GM19395 (cell line): ENCODE measurements around the gene TOGARAM2.

ENCODE experiments used
- ATAC-seq: cut with Tn5 transposase; IDR thresholded peaks from one replicate; pipeline ENCODE4 v1.9.1; 2021; ENCODE audit warnings: mild to moderate bottlenecking, moderate library complexity; ENCODE audit not compliant: unreplicated experiment

The TOGARAM2 gene

DNA sequence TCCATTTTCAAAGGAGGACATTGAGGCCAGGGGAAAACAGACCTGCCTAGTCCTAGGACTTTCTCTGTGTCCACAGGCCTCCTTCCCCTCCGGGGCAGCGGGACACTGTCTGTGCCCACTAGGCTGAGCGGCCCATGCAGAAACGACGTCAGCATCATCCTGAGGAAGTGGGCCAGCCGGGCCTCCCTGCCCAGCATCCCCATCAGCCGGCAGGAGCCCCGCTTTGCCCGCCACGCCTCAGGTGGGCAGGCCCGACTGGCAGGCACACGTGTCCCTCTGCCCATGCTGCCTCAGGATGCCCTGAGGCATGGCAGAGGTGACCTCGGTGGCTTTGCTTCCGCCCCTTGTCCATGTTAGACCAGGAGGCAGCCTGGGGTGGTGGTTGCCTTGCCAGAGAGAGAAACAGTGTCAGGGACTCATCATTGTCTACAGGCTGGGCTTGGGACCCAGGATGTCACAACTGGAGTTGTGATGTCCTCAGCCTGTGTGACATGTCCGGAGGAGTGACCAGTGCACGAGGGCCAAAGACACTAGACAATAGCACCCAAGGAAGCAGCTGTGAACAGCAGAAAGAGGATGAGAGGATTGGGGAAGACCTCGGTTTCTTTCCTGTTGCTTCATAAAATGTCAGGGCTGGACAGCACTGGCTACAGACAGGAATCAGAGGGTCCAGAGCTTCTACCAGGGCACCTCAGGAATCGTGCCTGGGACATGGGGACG lies 36.8 kb downstream of the TOGARAM2 start:
- ATAC-seq = no peak

DNA sequence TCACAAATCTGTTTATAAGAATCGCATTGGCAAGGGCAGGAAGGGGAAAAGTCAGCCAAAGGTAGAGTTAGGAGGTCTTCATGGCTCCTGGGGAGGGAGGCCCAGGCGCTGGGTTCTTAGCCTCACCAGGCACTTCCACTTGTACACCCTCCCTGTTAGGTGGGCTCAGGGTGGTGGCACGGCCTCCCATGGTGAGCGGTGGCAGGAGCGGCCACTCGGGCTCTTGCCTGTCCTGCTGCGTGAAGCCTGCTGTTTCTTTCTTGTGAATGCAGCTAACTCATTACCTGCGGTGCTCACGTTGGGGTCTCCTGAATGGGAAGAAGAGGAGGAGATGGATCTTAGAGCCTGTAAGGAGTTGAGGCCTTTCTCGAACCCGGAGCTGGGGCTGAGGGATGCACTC lies 40.8 kb downstream of the TOGARAM2 start:
- ATAC-seq = no peak

DNA sequence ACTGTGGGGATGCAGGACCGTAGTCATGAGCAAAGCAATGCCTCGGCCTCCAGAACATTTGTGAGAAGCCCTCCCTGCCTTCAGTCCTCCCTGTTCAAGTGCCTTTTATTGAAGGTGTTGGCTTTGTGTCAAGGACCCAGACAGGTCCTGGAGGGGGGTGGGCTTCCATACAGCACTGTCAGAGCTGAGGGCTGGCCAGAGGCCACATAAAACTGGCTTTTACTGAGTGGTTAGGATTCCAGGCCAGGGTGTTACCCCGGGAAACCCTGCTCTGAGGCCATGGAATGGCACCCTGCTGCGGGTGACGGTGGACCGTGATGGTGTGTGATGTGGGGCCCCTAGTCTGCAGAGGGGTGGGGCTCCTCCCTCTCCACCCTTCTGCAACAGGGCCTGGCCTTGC lies 41.6 kb downstream of the TOGARAM2 start:
- ATAC-seq = no peak

DNA sequence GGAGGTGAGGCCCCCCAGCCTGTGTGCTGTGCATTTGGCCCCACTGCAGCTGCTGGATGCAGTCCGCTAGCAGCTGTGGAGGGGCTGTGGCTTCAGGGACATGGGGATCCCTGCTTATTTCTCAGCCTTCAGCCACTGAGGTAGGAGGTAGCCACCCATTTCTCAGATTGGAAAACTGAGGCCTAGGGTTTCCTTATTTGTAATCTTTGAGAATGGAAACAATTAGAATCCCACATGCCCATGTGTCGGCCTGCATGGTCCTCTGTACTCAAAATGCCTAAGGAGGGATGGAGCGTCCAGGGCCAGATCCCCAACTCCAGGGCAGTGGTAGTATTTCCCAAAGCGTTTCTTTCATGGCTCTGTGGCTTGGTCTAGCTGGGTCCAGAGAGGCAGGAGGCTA lies 42.1 kb downstream of the TOGARAM2 start:
- ATAC-seq = no peak

DNA sequence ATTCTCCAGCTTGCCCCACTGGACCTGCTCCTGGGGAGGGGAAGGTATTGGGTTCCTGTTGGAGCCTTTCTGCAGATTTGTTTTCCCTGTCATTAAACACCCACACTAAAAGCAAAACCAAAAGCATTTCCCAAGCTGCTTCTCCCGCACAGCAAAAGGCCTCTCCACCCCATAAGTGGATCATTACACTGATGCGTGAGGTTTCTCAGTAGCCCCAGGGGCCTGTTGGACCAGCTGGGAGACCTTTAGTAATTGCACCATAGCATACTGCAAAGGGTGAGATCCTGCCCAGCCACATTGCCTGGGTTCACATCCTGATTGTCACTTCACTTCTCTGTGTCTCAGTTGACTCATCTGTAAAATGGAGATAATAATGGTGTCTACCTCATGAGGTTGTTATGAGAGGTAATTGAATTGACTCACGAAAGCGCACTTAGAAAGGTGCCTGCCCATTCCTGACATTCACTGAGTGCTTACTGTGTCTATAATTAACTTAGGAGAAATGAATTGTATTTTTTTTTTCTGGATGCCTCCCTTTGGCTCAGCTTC lies 43.9 kb downstream of the TOGARAM2 start:
- ATAC-seq = no peak

DNA sequence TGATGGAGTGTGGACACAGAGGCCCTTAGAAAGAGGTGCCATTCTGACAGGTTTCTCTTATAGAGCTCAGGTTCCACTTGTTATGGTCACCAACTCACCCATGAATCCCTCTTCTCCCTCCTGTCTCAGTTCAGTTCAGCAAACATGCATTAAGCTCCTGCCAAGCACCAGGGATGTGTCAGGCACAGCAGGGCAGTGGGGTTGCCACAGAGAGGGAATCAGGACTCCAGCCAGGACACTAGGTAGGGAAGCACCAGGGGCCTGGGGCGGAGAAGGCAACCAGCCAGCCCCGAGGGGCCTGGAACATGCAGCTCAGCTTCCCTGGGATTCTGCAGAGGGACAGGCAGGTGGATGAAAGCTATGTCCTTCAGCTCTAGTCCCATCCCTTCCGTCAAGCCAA lies 44.6 kb downstream of the TOGARAM2 start:
- ATAC-seq = no peak

DNA sequence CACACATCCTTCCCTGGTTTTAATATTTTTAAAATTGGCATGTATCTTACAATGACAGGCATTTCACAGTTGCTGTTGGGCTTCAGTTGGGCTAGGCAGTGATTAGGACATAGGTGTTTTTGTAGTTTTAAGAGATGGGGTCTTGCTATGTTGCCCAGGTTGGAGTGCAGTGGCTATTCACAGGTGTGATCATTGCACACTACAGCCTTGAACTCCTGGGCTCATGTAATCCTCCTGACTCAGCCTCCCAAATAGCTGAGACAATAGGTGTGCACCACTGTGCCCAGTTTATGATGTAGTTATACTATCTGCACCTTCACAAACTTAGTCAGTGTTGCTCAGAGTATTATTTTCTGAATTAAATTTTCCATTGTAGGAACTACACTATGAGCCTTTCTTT lies 49.9 kb downstream of the TOGARAM2 start:
- ATAC-seq = no peak

DNA sequence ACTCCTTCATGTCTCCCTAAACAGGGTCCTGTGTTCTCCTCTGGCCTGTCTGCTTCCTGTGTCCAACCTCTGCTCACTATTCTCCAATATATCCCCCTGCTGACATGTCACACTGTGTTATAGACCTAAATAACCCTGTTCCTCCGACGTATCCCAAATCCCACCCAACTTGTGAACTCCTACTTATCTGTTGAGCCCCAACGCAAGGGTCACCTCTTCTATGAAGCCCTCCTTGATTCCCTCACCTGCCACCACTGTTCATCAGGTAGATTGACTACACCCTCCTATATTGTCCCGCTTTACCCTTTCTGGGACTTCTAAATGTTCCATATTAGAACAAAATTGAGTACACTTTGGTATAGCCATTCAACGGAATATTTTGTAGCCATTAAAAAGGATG lies 51.1 kb downstream of the TOGARAM2 start:
- no peak for ATAC-seq

DNA sequence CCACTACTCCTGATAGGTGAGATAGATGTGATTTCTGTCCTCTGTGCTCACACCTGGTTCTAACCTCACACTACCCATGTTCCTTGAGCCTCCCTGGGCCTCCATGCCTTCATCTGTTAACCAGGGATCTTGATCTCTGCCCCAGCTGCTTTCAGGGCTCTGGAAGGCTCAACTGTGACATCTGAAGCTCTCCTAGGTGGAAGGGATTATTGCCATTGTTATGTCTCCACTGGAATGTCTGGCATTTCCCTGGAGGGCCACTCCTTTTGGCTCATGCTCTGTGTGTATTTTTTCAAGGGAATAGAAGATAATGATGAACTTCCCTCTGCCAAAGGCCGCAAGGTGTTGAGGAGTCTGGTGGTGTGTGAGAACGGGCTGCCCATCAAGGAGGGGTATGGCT lies 52.1 kb downstream of the TOGARAM2 start:
- no peak for ATAC-seq

DNA sequence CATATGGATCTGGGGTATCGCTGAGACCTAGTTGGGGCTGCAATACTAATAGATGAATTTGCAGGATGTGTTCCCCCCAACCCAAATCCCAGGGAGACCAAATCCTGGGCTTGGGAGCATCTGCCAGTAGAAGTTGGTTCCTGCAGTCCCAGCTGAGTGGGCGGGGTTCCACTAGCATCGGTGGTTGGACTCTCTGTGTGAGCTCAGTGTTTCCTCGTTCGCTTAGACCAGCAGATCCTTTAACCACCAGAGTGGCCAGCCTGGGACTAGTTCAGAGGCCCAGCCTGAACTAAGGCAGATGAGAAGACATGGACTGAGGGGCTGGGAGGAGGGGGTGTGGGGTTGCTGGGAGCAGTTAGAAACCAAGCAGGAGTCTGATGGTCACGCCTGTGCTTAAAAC lies 52.6 kb downstream of the TOGARAM2 start:
- ATAC-seq = no peak

DNA sequence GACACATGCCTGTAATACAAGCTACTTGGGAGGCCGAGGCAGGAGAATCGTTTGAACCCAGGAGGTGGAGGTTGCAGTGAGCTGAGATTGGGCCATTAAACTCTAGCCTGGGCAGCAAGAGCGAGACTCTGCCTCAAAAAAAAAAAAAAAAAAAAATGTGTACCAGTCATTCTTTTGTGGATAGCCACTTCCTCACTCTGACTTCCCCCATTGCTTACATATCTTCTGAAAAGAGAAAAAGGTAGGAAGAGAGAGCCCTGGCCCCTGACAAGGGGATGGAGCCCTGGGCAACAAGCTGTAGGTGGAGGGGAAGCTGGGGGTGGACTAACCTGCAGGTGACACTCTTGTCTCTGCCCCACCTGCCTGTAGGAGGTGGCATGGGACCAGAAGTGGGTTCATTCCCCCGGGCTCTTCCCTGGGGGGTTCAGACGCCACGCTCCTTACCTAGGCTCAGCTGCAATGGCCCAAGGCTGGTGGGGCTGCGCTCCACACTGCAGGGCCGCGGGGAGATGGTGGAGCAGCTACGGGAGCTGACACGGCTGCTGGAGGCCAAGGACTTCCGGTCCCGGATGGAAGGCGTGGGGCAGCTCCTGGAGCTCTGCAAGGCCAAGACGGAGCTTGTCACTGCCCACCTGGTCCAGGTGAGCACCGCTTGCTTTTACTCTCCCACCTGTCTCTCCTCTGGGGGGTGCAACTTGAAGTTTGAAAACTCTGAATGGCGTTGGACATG lies 54.1 kb downstream of the TOGARAM2 start:
- no peak for ATAC-seq

DNA sequence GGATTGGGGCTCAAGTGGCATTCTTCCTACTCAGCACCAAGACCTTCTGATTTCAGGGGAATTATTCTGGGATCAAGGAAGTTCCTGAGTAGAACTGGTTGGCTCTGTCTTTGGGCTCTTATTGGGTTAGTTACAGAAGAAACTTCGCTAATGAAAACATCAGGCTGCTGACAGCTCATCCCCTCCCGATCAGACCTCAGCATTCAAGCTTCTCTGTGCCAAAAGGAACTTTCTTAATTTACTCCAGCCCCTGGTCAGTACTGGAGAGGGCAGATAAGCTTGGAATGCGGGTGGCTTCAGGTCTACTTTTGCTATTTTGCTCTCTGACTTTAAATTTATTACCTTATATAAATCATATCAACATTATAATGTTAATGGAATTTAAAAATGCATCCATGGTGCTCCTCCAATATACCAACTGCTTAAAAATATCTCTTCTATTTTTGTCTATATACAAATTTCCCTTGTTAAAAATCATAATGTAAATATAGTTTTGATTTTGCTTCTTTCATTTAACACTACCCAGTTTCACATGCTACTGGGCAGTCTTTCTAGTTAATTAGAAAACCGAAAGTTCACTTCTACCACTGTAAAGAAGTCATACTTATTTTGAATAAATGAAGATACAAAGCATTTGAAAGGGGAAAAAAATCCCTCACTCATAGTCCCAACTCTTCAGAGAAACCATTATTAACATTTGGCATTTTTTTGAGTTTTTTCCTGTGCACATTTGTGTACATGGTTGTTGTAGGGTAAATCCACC lies 58.8 kb downstream of the TOGARAM2 start:
- ATAC-seq = no peak

DNA sequence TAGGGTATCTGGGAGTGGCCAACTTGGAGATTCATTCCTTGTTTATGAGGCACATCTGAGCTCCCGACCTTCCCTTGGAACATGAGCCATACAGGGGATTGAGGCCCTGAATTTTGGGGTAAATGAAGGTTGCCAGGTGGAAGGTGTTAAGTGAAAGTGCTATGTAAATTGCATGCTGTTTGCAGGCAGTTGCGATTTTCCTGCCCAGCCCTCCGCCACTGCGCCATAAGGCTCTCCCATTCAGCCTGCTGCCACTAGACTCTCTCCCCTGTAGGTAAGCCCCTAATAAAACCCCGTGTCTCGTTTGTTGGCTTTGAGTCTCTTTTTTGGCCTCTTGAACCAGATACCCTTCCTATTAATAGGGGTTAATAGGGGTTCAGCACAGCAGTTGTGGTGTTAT lies 59.5 kb downstream of the TOGARAM2 start:
- no peak for ATAC-seq

DNA sequence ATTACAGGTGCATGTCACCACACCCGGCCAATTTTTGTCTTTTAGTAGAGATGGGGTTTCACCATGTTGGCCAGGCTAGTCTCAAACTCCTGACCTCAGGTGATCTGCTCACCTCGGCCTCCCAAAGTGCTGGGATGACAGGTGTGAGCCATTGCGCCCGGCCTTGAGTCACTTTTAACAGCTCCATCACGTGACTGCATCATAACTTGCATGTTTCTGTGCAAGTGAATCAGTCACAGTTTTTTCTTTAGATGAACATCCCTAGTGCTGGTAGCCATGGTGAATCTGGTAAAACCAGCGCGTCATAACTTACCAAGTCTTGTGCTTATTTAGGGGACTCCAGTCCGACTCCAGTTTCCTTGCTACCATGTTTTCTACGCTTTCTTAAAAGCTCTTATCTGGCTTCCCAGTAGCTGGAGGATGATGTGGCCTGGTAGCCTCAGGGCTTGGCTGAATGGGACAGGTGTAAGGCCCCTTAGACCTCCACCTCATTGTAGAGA lies 60.1 kb downstream of the TOGARAM2 start:
- no peak for ATAC-seq

DNA sequence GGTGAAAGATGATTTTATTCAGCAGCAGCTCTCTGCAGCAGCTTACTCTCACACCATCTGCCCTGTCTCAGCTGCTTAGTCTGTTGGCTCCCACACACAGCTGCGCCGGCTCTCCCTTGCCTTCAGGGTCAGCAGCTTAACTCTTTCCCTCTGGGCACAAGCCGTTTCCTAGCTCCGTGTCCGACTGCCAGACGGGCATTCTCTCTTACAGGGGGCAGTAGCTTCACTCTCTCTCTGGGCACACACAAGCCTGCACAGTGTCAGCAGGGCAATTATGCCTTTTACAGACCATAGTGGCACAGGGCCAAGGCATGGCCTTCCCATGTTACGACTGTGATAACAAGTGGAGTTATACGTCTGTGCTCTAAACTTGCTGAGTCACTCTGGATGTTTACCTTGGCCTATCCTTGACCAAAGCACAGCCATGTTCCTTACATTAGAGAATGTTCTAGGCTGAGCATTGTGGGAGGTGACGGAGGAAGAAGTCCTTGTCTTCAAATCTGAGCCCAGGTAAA lies 61.5 kb downstream of the TOGARAM2 start:
- no peak for ATAC-seq

DNA sequence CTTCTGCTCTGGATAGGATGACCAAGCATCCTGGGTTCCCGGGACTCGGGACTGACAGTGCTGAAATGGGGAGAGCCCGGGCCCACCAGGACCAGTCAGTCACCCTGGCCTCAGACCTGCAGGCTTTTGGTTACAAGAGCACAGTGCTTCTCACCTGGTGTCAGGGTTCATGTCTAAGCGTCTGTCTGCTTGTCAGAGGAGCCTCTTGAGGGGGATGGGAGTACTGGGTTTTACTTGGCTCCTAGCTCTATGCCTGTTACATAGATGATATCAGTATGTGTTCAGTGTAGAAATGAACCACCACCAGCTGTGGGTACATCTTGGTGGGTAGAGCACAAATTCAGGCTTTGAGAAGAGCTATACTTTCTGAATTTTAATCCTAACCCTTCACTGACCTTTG lies 63.4 kb downstream of the TOGARAM2 start:
- no peak for ATAC-seq

DNA sequence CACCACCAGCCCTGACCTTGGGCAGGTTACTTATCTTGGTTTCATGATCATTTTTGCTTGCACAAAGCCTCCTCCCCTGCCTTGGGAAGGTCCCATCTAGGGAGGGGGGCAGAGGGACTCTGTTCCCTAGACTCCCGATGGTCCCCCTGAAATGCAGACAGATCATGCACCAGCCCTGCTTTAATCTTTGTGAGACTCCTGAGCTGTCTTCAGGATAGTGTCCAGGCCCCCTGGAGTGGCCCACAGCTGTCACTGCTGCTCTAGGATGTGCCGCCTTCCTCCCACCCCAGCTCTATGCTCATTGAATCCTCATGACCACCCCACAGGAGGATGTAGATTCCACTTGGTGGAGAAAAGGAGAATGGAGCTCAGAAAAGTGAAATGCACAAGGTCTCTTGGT lies 65.2 kb downstream of the TOGARAM2 start:
- no peak for ATAC-seq

DNA sequence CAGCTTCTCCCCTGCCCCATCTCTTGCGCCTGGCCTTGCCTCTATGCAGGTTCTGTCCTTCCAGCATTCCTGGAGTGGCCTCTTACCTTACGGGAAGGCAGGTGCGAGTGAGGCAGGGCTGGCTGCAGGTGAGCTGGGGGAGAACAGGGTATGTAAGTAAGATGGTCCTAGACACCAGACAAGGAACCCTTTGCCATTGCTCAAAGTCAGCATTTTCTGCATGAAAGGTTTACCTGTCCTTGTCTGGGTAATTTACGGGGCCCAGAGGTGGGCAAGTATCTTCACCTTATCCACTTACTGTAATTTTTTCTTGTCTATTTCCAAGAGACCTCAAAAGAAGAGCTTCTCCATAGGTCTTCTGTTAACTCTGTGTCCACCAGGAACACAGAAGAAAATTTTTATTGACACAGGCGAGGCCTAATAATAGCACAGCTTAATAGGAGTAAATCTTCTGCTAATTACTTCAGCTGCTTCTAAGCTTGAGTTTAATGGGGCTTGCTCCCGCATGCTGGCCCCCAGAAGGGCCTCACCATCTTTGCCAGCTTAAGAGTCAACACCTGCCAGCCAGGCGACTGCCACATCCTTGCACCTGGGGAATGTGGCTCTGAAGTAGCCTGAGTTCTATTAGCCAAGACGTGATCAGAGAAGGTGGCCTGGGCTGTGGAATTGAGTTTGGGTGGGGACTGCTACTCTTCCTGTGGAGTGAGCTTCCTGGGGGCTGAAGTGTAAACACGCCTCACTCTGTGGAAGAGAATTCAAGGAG lies 66.2 kb downstream of the TOGARAM2 start:
- no peak for ATAC-seq

DNA sequence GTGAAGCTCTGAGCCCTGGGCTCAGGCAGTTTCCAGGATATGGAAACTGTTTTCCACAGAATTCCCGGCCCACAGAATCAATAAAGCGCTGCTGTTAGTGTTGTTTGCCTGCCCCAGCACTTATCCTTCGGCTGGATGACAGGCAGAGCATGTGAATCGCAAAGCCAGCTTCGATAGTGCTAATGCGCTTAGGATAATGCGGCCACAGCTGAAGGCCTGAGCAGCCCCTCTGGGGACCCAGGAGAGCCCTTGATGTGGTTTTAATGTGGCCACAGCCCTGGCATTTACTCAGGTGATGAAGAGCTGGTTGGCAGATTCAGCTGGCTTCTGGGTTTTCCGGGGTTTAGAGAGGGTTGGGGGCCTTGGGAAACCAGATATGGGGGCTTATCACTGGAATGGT lies 69.5 kb downstream of the TOGARAM2 start:
- no peak for ATAC-seq

DNA sequence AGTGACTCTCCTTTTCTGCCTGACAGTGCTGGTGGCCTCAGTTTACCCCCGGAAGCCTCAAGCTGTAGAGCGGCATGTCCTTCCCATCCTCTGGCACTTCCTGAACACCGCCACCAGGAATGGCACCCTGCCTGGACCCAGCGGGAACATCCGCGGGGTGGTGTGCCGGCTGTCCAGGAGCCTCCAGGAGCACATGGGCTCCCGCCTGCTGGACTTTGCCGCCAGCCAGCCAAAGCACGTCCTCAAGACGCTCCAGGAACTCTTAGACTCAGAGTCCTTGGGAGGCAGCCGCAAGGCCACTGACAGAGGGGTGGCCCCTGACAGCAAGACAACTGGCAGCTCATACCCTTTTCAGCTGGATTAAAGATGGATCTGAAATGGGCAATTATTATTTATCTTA lies 70.6 kb downstream of the TOGARAM2 start:
- no peak for ATAC-seq

DNA sequence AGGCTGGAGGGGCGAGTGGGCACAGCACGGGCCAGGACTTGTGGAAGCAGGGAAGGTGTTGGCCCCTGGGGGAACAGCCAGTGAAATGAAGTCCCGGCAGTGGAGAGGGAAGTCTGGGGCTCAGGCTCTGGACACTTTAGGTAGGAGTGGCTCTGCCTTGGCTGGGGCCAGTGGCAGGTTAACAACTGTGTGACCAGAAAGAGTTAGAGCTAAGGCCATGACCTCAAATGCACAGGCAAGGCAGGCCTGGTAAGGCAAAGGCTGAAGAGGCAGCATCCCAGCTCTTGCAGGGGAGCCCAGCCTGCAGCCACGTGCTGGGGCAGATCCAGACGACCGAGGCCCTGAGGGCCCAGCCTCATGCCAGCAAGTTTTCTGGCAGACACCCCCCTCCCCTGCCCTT lies 71.7 kb downstream of the TOGARAM2 start:
- no peak for ATAC-seq
